PC-9 (cell line): ENCODE results near the gene TMEM30A. TPM values are rescaled to one million over a fixed set of nuclear protein-coding genes. Genes with fewer than 3 reads are reported as not detected.

Experiments
- BruUV-seq: library from RNA; stranded (reverse); fragments of 400-500 nt; replicated peaks from 2 replicates; lab custom pipeline; 2021; lab: Mats Ljungman, UMichigan
- CTCF ChIA-PET: fragments of 300-600 bp; sonication (Branson Sonifier 250); formaldehyde crosslinking; loops from one replicate; lab custom pipeline; 2022; ENCODE audit warnings: antibody characterized with exemption; lab: Charles Lee
- POLR2A ChIA-PET: fragments of 300-600 bp; sonication (Branson Sonifier 250); formaldehyde crosslinking; loops from one replicate; lab custom pipeline; 2022; ENCODE audit warnings: antibody characterized with exemption; ENCODE audit not compliant: unreplicated experiment; lab: Charles Lee
- DNase-seq, 2 experiments: peaks; one replicate each; pipeline versions ENCODE4 v3.0.0 to v3.0.0-alpha.2; 2015 to 2022; ENCODE audit warnings: mixed read lengths in 1 of 2
- H2AFZ ChIP-seq: fragments of 200-600 bp; sonication (generic); 2 replicates; pipeline ENCODE4 v1.8.1; 2017; ENCODE audit warnings: antibody characterized with exemption
- H3F3A ChIP-seq: fragments of 200-600 bp; sonication (generic); 2 replicates; pipeline ENCODE4 v1.8.1; 2017; ENCODE audit warnings: antibody characterized with exemption, mild to moderate bottlenecking, low read depth; ENCODE audit not compliant: insufficient read depth
- H3K27ac ChIP-seq: fragments of 200-600 bp; sonication (generic); 2 replicates; pipeline ENCODE4 v1.6.1; 2016; ENCODE audit warnings: mixed run types
- H3K27me3 ChIP-seq: fragments of 200-600 bp; sonication (generic); 2 replicates; pipeline ENCODE4 v1.6.1; 2016; ENCODE audit warnings: low read depth, mixed run types; ENCODE audit not compliant: insufficient read depth
- H3K36me3 ChIP-seq: fragments of 200-600 bp; sonication (generic); 2 replicates; pipeline ENCODE4 v1.6.1; 2016; ENCODE audit warnings: low read depth, mixed run types
- H3K4me1 ChIP-seq: fragments of 200-600 bp; sonication (generic); replicated peaks from 2 replicates; pipeline ENCODE4 v1.6.1; 2016; ENCODE audit warnings: mixed run types; ENCODE audit not compliant: insufficient read depth
- H3K4me2 ChIP-seq: fragments of 200-600 bp; sonication (generic); 2 replicates; pipeline ENCODE4 v1.6.1; 2017; ENCODE audit warnings: mixed run types
- H3K4me3 ChIP-seq: fragments of 200-600 bp; sonication (generic); 2 replicates; pipeline ENCODE4 v1.6.1; 2016; ENCODE audit warnings: mixed run types
- H3K79me2 ChIP-seq: fragments of 200-600 bp; sonication (generic); 2 replicates; pipeline ENCODE4 v1.6.1; 2017; ENCODE audit warnings: low read depth, mixed run types
- H3K9me2 ChIP-seq: fragments of 200-600 bp; sonication (generic); 2 replicates; pipeline ENCODE4 v1.8.1; 2017; ENCODE audit warnings: mild to moderate bottlenecking; ENCODE audit not compliant: insufficient read depth
- H3K9me3 ChIP-seq: fragments of 200-600 bp; sonication (generic); 2 replicates; pipeline ENCODE4 v1.8.1; 2016; ENCODE audit warnings: low read depth; ENCODE audit not compliant: insufficient read depth
- H4K20me1 ChIP-seq: fragments of 200-600 bp; sonication (generic); 2 replicates; pipeline ENCODE4 v1.8.1; 2017; ENCODE audit not compliant: insufficient read depth
- CTCF ChIP-seq: fragments of 200-600 bp; sonication (generic); conservative IDR thresholded peaks from 2 replicates; pipeline ENCODE4 v1.6.1; 2017; ENCODE audit warnings: mixed run types, antibody characterized with exemption, mild to moderate bottlenecking, moderate library complexity
- EZH2 ChIP-seq: fragments of 200-600 bp; sonication (generic); IDR thresholded peaks from 2 replicates; pipeline ENCODE4 v1.8.0; 2017; ENCODE audit warnings: antibody characterized with exemption, low read depth
- intact Hi-C: fragments of 100-400 bp; cut with micrococcal nuclease; formaldehyde crosslinking; loops from one replicate; pipeline ENCODE4 v1.10.0; 2022; ENCODE audit not compliant: unreplicated experiment
- total RNA-seq: library from RNA; stranded (reverse); gene quantifications from 2 replicates; pipeline ENCODE4 v1.2.3, GENCODE V29; 2021

The TMEM30A gene
- total RNA-seq, 1 experiment from 2014 or later: 122 TPM

GRCh38 chr6:75204959-75205775 is 79.4 kb downstream of the TMEM30A start:
- Histone ChIP-seq H3K79me2 (no peaks in the 10 kb centered on the region), H3K4me1 (peaks cover 11% of the 10 kb centered on the region; the same call in 1 of the 2 replicates), H3K4me3 (peak overlapping the region; percentile 60), H4K20me1 (no peaks in the 10 kb centered on the region), H3K27me3 (0 out of 2 replicates have a peak, but pooled peaks cover 4% of the 10 kb centered on the region), H3K9me2 (no peaks in the 10 kb centered on the region), H3F3A (peaks cover 8% of the 10 kb centered on the region; the same call in 1 of the 2 replicates), H2AFZ (peak overlapping the region; percentile 83), H3K27ac (no peak overlapping the region), H3K36me3 (no peaks in the 10 kb centered on the region), H3K4me2 (peak overlapping the region; percentile 93), H3K9me3 (no peaks in the 10 kb centered on the region)
- intact Hi-C loops: loop anchor here (1.0 to 10.0 kb wide), 12 partner anchors 103 to 1530 kb away; no protein-coding TSS in a partner anchor
- BruUV-seq: TSS peak; percentile 52
- CTCF ChIA-PET: interaction anchor here (0.6 to 1.6 kb wide), 4 partner anchors 9 to 1466 kb away, joined by 3 to 7 read pairs (median 4); no protein-coding TSS in a partner anchor
- TF ChIP-seq CTCF: no peak
- no peak for TF ChIP-seq EZH2
- POLR2A ChIA-PET: interaction anchor here (0.5 to 0.7 kb wide), 2 partner anchors 1598 to 1620 kb away, joined by 3 to 6 read pairs; no protein-coding TSS in a partner anchor
- DNase-seq: peak; percentile 45 to 59

- H4K20me1 ChIP-seq: no peaks in the 10 kb centered on the region
- H3K4me1 ChIP-seq: peaks cover 11% of the 10 kb centered on the region; the same call in 1 of the 2 replicates
- peak overlapping the region; percentile 93 for H3K4me2 ChIP-seq
- POLR2A ChIA-PET: interaction anchor here (0.5 to 0.6 kb wide), 2 partner anchors 157 to 1460 kb away, joined by 5 read pairs; no protein-coding TSS in a partner anchor
- DNase-seq: peak; percentile 70 to 74
- no peaks in the 10 kb centered on the region for H3K36me3 ChIP-seq
- no peaks in the 10 kb centered on the region for H3K79me2 ChIP-seq
- H3K27ac ChIP-seq: no peak overlapping the region
- BruUV-seq: no TSS peak
- peak overlapping the region; percentile 60 for H3K4me3 ChIP-seq
- H2AFZ ChIP-seq: peak overlapping the region; percentile 83
- TF ChIP-seq EZH2: no peak
- peak; percentile 84 for TF ChIP-seq CTCF
- no peaks in the 10 kb centered on the region for H3K9me2 ChIP-seq
- intact Hi-C loops: loop anchor here (1.0 to 10.0 kb wide), 9 partner anchors 210 to 1530 kb away; no protein-coding TSS in a partner anchor
- 0 out of 2 replicates have a peak, but pooled peaks cover 4% of the 10 kb centered on the region for H3K27me3 ChIP-seq
- CTCF ChIA-PET: interaction anchor here (0.5 to 0.7 kb wide), 4 partner anchors 265 to 1226 kb away, joined by 3 to 8 read pairs (median 4); no protein-coding TSS in a partner anchor
- peaks cover 8% of the 10 kb centered on the region; the same call in 1 of the 2 replicates for H3F3A ChIP-seq
- no peaks in the 10 kb centered on the region for H3K9me3 ChIP-seq
Observed at GRCh38 chr6:75204217-75204958, 80.2 kb downstream of the TMEM30A start.

- H3K79me2 ChIP-seq: no peaks in the 10 kb centered on the region
- H3K27ac ChIP-seq: no peak overlapping the region
- peak overlapping the region; percentile 83; the same call in 1 of the 2 replicates for H2AFZ ChIP-seq
- H3K9me2 ChIP-seq: no peaks in the 10 kb centered on the region
- no peak for TF ChIP-seq EZH2
- TF ChIP-seq CTCF: no peak
- CTCF ChIA-PET: interaction anchor here (0.7 kb wide), 1 partner anchor 1113 kb away, joined by 3 read pairs; no protein-coding TSS in a partner anchor
- intact Hi-C loops: loop anchor here (1.0 to 10.0 kb wide), 9 partner anchors 209 to 1529 kb away; no protein-coding TSS in a partner anchor
- H3F3A ChIP-seq: peaks cover 8% of the 10 kb centered on the region; the same call in 1 of the 2 replicates
- H3K27me3 ChIP-seq: 0 out of 2 replicates have a peak, but pooled peaks cover 4% of the 10 kb centered on the region
- no TSS peak for BruUV-seq
- H3K4me1 ChIP-seq: peaks cover 11% of the 10 kb centered on the region; the same call in 1 of the 2 replicates
- peak overlapping the region; percentile 60 for H3K4me3 ChIP-seq
- H3K4me2 ChIP-seq: peak overlapping the region; percentile 93
- no peak for DNase-seq
- POLR2A ChIA-PET: no interaction called here
- H4K20me1 ChIP-seq: no peaks in the 10 kb centered on the region
- H3K36me3 ChIP-seq: no peaks in the 10 kb centered on the region
- no peaks in the 10 kb centered on the region for H3K9me3 ChIP-seq
Observed at GRCh38 chr6:75203721-75204120, 80.9 kb downstream of the TMEM30A start.
